Measurements from ENCODE around the gene PLBD2. TPM values are rescaled to one million over a fixed set of nuclear protein-coding genes. Genes with fewer than 3 reads are reported as not detected.

The PLBD2 gene
- total and polyA plus RNA-seq, 9 of the 15 experiments (the other 6 are each of a cell fraction or from before 2014, with no cell fraction given) = 2.4 to 37.4 (median 6.0) TPM

- peaks cover 0 to 8% of the 10 kb centered on the region in 2 experiments; a peak in 1 of 5 replicates for H3K27me3 ChIP-seq (ENCODE audit: control insufficient read depth in 2 of 2, insufficient read depth in 2 of 2, low read length in 2 of 2)
- in situ Hi-C loops (cut with MboI) = no loop called here
- no peak for TF ChIP-seq KDM1A (IDR thresholded peaks at IDR 0.05)
- no peak for TF ChIP-seq TRIM28 (IDR thresholded peaks at IDR 0.05)
- TF ChIP-seq CBFA2T2 (conservative IDR thresholded peaks at IDR 0.05) = no peak
- no peak for TF ChIP-seq PRPF4 (IDR thresholded peaks at IDR 0.05; ENCODE audit: insufficient read depth, low read depth, low read length, poor library complexity, severe bottlenecking)
- TF ChIP-seq CUX1 (CRISPR knock-in tag; IDR thresholded peaks at IDR 0.05) = no peak
- no peak for TF ChIP-seq SIN3B (IDR thresholded peaks at IDR 0.05; ENCODE audit: low read depth)
- no peak for TF ChIP-seq TARDBP (IDR thresholded peaks at IDR 0.05)
- TF ChIP-seq BCLAF1 (IDR thresholded peaks at IDR 0.05; ENCODE audit: borderline replicate concordance in 1 of 2, control insufficient read depth in 1 of 2, low read depth in 2 of 2, low read length in 1 of 2) = no peak
- TF ChIP-seq THRA (IDR thresholded peaks at IDR 0.05) = no peak
- TF ChIP-seq RAD21 (CRISPR knock-in tag; conservative IDR thresholded peaks at IDR 0.05 in 1 of 2, IDR thresholded peaks at IDR 0.05 in 1 of 2) = no peak
- no peak for TF ChIP-seq SNAPC5 (CRISPR knock-in tag; IDR thresholded peaks at IDR 0.05)
Observed at GRCh38 chr12:113397497-113398197, 39.3 kb downstream of the PLBD2 start.

More at GRCh38 chr12:113397497-113398197, 39.3 kb downstream of the PLBD2 start:
- POLR2A ChIA-PET = interaction anchor here (0.6 to 1.2 kb wide), 3 partner anchors 8 to 25 kb away, joined by 3 to 6 read pairs (median 4); no protein-coding TSS in a partner anchor
- intact Hi-C loops (cut with micrococcal nuclease) = no loop called here
- Histone ChIP-seq H3K27ac (ENCODE audit: extremely low read depth, low read depth, low read length) (no peak overlapping the region), H3K4me2 (ENCODE audit: insufficient read depth, low read length) (no peak overlapping the region), H3K36me3 (ENCODE audit: control insufficient read depth, insufficient read depth, low read length) (no peaks in the 10 kb centered on the region), H3K9ac (ENCODE audit: insufficient read depth in 1 of 2, low read depth in 2 of 2, low read length in 2 of 2) (peak overlapping the region in 1 of 2 experiments; percentile 55; a peak in 2 of 4 replicates), H3K9me1 (ENCODE audit: control insufficient read depth, insufficient read depth, low read length) (no peaks in the 10 kb centered on the region), H4K20me1 (replicated peaks; ENCODE audit: control insufficient read depth, insufficient read depth, low read length) (no peaks in the 10 kb centered on the region), H3K9me3 (replicated peaks; ENCODE audit: control insufficient read depth, insufficient read depth, low read depth, low read length) (no peaks in the 10 kb centered on the region), H3K79me2 (ENCODE audit: control insufficient read depth, insufficient read depth, low read length) (no peaks in the 10 kb centered on the region), H2AFZ (ENCODE audit: low read depth, low read length) (no peak overlapping the region), H3K4me3 (no peak overlapping the region), H3K4me1 (replicated peaks in 1 of 2; ENCODE audit: control insufficient read depth in 2 of 2, insufficient read depth in 2 of 2, low read length in 2 of 2) (peaks cover 0 to 23% of the 10 kb centered on the region in 2 experiments; a peak in 2 of 5 replicates)
- BruUV-seq (replicated peaks) = no TSS peak
- DNase-seq (ENCODE audit: extremely low read depth in 1 of 4, low spot score in 3 of 4) (no peak), FAIRE-seq (no peak), ATAC-seq (no peak)
- CTCF ChIA-PET (ENCODE audit: low intra/inter-chr PET ratio) = no interaction called here
- WGBS (ENCODE audit: insufficient coverage, low coverage, missing lambda C conversion rate) = 5% methylated on average over 10 of the region's 10 CpGs

Data from K562 (cell line).